SK-N-SH (cell line): ENCODE measurements around the gene STK26. TPM values are rescaled to one million over a fixed set of nuclear protein-coding genes. Genes with fewer than 3 reads are reported as not detected.

Experiments used
- CTCF ChIA-PET: fragments of 300-600, 350-600 bp; formaldehyde crosslinking; extraction: SDS; loops from one replicate; lab custom pipeline; 2021; lab: Yijun Ruan, JAX
- POLR2A ChIA-PET: fragments of 350-600 bp; sonication (Branson Sonifier 250); formaldehyde crosslinking; extraction: SDS; loops from one replicate; lab custom pipeline; 2020; ENCODE audit warnings: antibody characterized with exemption, inconsistent platforms; lab: Yijun Ruan, JAX
- DNase-seq: peaks from one replicate; pipeline ENCODE4 v3.0.0; 2012
- H2AFZ ChIP-seq: fragments of 200-600 bp; sonication (generic); 2 replicates; pipeline ENCODE4 v1.8.1; 2016; ENCODE audit warnings: antibody characterized with exemption, mild to moderate bottlenecking, low read depth
- H3F3A ChIP-seq: fragments of 200-600 bp; sonication (generic); replicated peaks from 2 replicates; pipeline ENCODE3; 2016; ENCODE audit warnings: antibody characterized with exemption, mild to moderate bottlenecking; ENCODE audit not compliant: insufficient read depth
- H3K27ac ChIP-seq, 2 experiments: fragments of 200-500 bp in 1 of 2; fragments of 200-600 bp in 1 of 2; sonication (Bioruptor generic) in 1 of 2; sonication (generic), shearing (Covaris generic) in 1 of 2; 2 replicates each; pipeline versions ENCODE4 v1.5.1 to v1.6.1; 2014 to 2016; ENCODE audit warnings: low read depth in 2 of 2, inconsistent platforms in 1 of 2, low read length in 1 of 2, mild to moderate bottlenecking in 1 of 2, mixed read lengths in 1 of 2
- H3K27me3 ChIP-seq: fragments of 200-600 bp; sonication (generic), shearing (Covaris generic); 2 replicates; pipeline ENCODE4 v1.6.1; 2016; ENCODE audit warnings: mixed run types; ENCODE audit not compliant: insufficient read depth
- H3K36me3 ChIP-seq, 2 experiments: fragments of 200-500 bp in 1 of 2; fragments of 200-600 bp in 1 of 2; sonication (Bioruptor generic) in 1 of 2; sonication (generic) in 1 of 2; replicated peaks in 1 of 2; 2 replicates each; pipeline versions ENCODE3 to v1.5.1; 2014 to 2016; ENCODE audit warnings: low read length in 1 of 2, mild to moderate bottlenecking in 1 of 2; ENCODE audit not compliant: insufficient read depth in 2 of 2, control insufficient read depth in 1 of 2
- H3K4me1 ChIP-seq, 2 experiments: fragments of 200-500 bp in 1 of 2; fragments of 200-600 bp in 1 of 2; sonication (Bioruptor generic) in 1 of 2; sonication (generic), shearing (Covaris generic) in 1 of 2; 2 replicates each; pipeline versions ENCODE4 v1.5.1 to v1.6.1; 2014 to 2016; ENCODE audit warnings: low read depth in 1 of 2, low read length in 1 of 2, mixed run types in 1 of 2; ENCODE audit not compliant: insufficient read depth in 2 of 2, control insufficient read depth in 1 of 2
- H3K4me2 ChIP-seq: fragments of 200-600 bp; sonication (generic), shearing (Covaris generic); 2 replicates; pipeline ENCODE4 v1.6.1; 2017; ENCODE audit warnings: mixed run types
- H3K4me3 ChIP-seq, 2 experiments: fragments of 200-500 bp in 1 of 2; fragments of 200-600 bp in 1 of 2; sonication (Bioruptor generic) in 1 of 2; sonication (generic), shearing (Covaris generic) in 1 of 2; 2 replicates each; pipeline versions ENCODE4 v1.5.1 to v1.8.1; 2014 to 2016; ENCODE audit warnings: low read depth in 2 of 2, inconsistent platforms in 1 of 2, low read length in 1 of 2, mild to moderate bottlenecking in 1 of 2, mixed read lengths in 1 of 2, moderate library complexity in 1 of 2
- H3K79me2 ChIP-seq: fragments of 200-600 bp; sonication (generic); 2 replicates; pipeline ENCODE4 v1.8.1; 2017; ENCODE audit warnings: mild to moderate bottlenecking; ENCODE audit not compliant: insufficient read depth
- H3K9ac ChIP-seq: fragments of 200-600 bp; sonication (generic); 2 replicates; pipeline ENCODE4 v1.6.1; 2017; ENCODE audit warnings: mixed run types
- H3K9me2 ChIP-seq: fragments of 200-600 bp; sonication (generic); 2 replicates; pipeline ENCODE4 v1.6.1; 2017; ENCODE audit warnings: mixed run types
- H3K9me3 ChIP-seq: fragments of 200-600 bp; sonication (generic); 2 replicates; pipeline ENCODE4 v1.6.1; 2017; ENCODE audit warnings: mixed run types, mild to moderate bottlenecking, moderate library complexity
- H4K20me1 ChIP-seq: fragments of 200-600 bp; sonication (generic); 2 replicates; pipeline ENCODE4 v1.6.1; 2017; ENCODE audit warnings: mild to moderate bottlenecking, mixed run types; ENCODE audit not compliant: insufficient read depth
- EZH2phosphoT487 ChIP-seq: fragments of 200-600 bp; sonication (generic); IDR thresholded peaks from 2 replicates; pipeline ENCODE4 v1.6.1; 2017; ENCODE audit warnings: low read depth, mixed run types, mild to moderate bottlenecking, antibody characterized with exemption, moderate library complexity, borderline replicate concordance
- FOXM1 ChIP-seq: IDR thresholded peaks from 2 replicates; pipeline ENCODE4 v1.4.0; 2012; ENCODE audit warnings: low read depth, mild to moderate bottlenecking
- JUND ChIP-seq: IDR thresholded peaks from 2 replicates; pipeline ENCODE4 v1.4.0; 2012
- MXI1 ChIP-seq: IDR thresholded peaks from 2 replicates; pipeline ENCODE4 v1.6.1; 2012; ENCODE audit warnings: mild to moderate bottlenecking, low read depth, low read length, improper control_type of control experiment
- NRF1 ChIP-seq: IDR thresholded peaks from 2 replicates; pipeline ENCODE4 v1.6.1; 2012; ENCODE audit warnings: low read depth, mild to moderate bottlenecking, low read length
- POLR2AphosphoS5 ChIP-seq: IDR thresholded peaks from 2 replicates; pipeline ENCODE4 v1.6.1; 2012; ENCODE audit warnings: low read depth, low read length
- RAD21 ChIP-seq: IDR thresholded peaks from 2 replicates; pipeline ENCODE4 v1.6.1; 2012; ENCODE audit warnings: mild to moderate bottlenecking, low read length
- SMC3 ChIP-seq: IDR thresholded peaks from 2 replicates; pipeline ENCODE4 v1.6.1; 2012; ENCODE audit warnings: low read depth, low read length, improper control_type of control experiment
- TAF1 ChIP-seq: IDR thresholded peaks from 2 replicates; pipeline ENCODE4 v1.6.1; 2012; ENCODE audit warnings: low read depth, mild to moderate bottlenecking, low read length, moderate library complexity, borderline replicate concordance
- TCF12 ChIP-seq: IDR thresholded peaks from 2 replicates; pipeline ENCODE4 v1.4.0; 2012
- TEAD4 ChIP-seq: IDR thresholded peaks from 2 replicates; pipeline ENCODE4 v1.4.0; 2012; ENCODE audit warnings: mild to moderate bottlenecking, borderline replicate concordance; ENCODE audit not compliant: insufficient read depth
- WGBS: methylation state at CpG from one replicate; pipeline ENCODE4 v1.1.6; 2017; ENCODE audit warnings: low lambda C conversion rate; 5-methylcytosine and 5-hydroxymethylcytosine counted together
- polyA plus RNA-seq, 3 experiments: library from polyadenylated mRNA; depleted of rRNA; stranded (reverse); fragments of >200 nt; gene quantifications; 2 replicates each; pipeline ENCODE4 v1.2.3, GENCODE V29; 2012
- TF ChIP-seq, protein P1 (sequence below): IDR thresholded peaks from 2 replicates; pipeline ENCODE4 v1.4.0; 2012; ENCODE audit warnings: low read depth, borderline replicate concordance
- TF ChIP-seq, protein P2 (sequence below): IDR thresholded peaks from 2 replicates; pipeline ENCODE4; 2012

STK26 gene
- polyA plus RNA-seq, 1 of the 3 experiments (the other 2 are of a cell fraction) = 3.5 TPM

DNA sequence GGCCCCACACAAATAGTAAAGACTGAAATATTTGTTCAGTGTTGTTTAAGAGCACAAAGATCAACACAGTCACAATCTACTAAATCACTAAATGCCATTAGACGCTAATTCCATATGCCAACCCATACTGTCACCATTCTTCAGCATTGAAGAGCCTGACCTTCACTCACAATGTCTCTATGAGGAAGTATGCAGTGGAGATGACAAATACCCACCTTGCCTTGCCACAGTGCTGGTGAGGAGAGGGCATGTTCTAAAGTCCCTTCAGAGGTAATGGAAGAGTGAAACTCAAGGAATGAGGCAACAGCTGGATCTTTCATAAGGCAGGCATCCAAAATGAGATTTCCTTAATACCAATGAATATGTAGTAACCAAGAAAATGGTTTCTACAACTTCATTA, 54.3 kb downstream of the STK26 start:
- no peaks in the 10 kb centered on the region for H4K20me1 ChIP-seq
- no peaks in the 10 kb centered on the region for H3K9me2 ChIP-seq
- no peaks in the 10 kb centered on the region for H3K79me2 ChIP-seq
- H3K4me3 ChIP-seq = no peak overlapping the region
- no peaks in the 10 kb centered on the region for H3F3A ChIP-seq
- TF ChIP-seq, protein P1, sequence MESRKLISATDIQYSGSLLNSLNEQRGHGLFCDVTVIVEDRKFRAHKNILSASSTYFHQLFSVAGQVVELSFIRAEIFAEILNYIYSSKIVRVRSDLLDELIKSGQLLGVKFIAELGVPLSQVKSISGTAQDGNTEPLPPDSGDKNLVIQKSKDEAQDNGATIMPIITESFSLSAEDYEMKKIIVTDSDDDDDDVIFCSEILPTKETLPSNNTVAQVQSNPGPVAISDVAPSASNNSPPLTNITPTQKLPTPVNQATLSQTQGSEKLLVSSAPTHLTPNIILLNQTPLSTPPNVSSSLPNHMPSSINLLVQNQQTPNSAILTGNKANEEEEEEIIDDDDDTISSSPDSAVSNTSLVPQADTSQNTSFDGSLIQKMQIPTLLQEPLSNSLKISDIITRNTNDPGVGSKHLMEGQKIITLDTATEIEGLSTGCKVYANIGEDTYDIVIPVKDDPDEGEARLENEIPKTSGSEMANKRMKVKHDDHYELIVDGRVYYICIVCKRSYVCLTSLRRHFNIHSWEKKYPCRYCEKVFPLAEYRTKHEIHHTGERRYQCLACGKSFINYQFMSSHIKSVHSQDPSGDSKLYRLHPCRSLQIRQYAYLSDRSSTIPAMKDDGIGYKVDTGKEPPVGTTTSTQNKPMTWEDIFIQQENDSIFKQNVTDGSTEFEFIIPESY = no peak
- TF ChIP-seq RAD21 (no peak), POLR2AphosphoS5 (no peak), EZH2phosphoT487 (no peak), JUND (no peak), TEAD4 (no peak), FOXM1 (no peak), MXI1 (no peak), TCF12 (no peak), TAF1 (no peak)
- TF ChIP-seq, protein P2, sequence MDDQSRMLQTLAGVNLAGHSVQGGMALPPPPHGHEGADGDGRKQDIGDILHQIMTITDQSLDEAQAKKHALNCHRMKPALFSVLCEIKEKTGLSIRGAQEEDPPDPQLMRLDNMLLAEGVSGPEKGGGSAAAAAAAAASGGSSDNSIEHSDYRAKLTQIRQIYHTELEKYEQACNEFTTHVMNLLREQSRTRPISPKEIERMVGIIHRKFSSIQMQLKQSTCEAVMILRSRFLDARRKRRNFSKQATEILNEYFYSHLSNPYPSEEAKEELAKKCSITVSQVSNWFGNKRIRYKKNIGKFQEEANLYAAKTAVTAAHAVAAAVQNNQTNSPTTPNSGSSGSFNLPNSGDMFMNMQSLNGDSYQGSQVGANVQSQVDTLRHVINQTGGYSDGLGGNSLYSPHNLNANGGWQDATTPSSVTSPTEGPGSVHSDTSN = no peak
- 50% methylated on average over 1 of the region's 1 CpG for WGBS
- H3K36me3 ChIP-seq = no peaks in the 10 kb centered on the region
- CTCF ChIA-PET = interaction anchor here (1.4 to 2.3 kb wide), 4 partner anchors 15 to 236 kb away, joined by 3 to 9 read pairs (median 6); partner anchors contain the start of gene RAP2C
- no peaks in the 10 kb centered on the region; a peak in 1 of 4 replicates for H3K4me1 ChIP-seq
- DNase-seq = no peak
- no peak overlapping the region for H2AFZ ChIP-seq
- no peak overlapping the region for H3K4me2 ChIP-seq
- H3K9ac ChIP-seq = no peak overlapping the region
- H3K27ac ChIP-seq = no peak overlapping the region
- POLR2A ChIA-PET = no interaction called here
- peaks cover 4% of the 10 kb centered on the region for H3K27me3 ChIP-seq
- no peaks in the 10 kb centered on the region for H3K9me3 ChIP-seq

DNA sequence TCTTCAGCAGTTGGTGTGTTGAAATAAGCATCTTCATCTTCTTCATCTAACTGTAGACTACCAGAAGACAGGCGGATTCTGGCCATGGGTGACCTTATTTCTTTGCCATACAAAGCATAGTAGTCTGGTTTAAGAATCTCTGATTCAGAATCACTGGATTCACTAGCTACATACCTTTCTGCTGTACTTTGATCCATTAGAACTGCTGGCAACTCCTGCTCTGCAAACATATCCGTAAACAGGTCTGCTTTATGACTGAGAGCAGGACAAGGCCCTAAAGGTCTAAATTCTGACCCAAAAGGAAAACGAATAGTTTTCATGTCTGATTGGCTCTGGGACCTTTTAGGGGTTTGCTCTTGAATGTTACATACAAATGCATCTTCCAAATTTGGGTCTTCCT, 54.8 kb downstream of the STK26 start:
- no peak for DNase-seq
- WGBS = 54% methylated on average over 3 of the region's 3 CpGs
- no peaks in the 10 kb centered on the region for H3K36me3 ChIP-seq
- no peaks in the 10 kb centered on the region for H3K79me2 ChIP-seq
- no peaks in the 10 kb centered on the region; a peak in 1 of 4 replicates for H3K4me1 ChIP-seq
- H3K27me3 ChIP-seq = peaks cover 9% of the 10 kb centered on the region
- H2AFZ ChIP-seq = no peak overlapping the region
- no peak overlapping the region for H3K9ac ChIP-seq
- no peak for TF ChIP-seq NRF1
- TF ChIP-seq SMC3 = no peak
- H3F3A ChIP-seq = no peaks in the 10 kb centered on the region
- no peak overlapping the region for H3K4me2 ChIP-seq
- ChIA-PET CTCF (interaction anchor here (1.2 to 2.3 kb wide), 5 partner anchors 10 to 236 kb away, joined by 3 to 9 read pairs (median 5); partner anchors contain the start of gene RAP2C), POLR2A (no interaction called here)
- H3K9me2 ChIP-seq = no peaks in the 10 kb centered on the region
- H4K20me1 ChIP-seq = no peaks in the 10 kb centered on the region
- no peaks in the 10 kb centered on the region for H3K9me3 ChIP-seq
- no peak overlapping the region for H3K4me3 ChIP-seq
- no peak overlapping the region for H3K27ac ChIP-seq
